ENCODE results near the gene CBARP. TPM values are rescaled to one million over a fixed set of nuclear protein-coding genes. Genes with fewer than 3 reads are reported as not detected.
A peak's percentile ranks its signal among the peaks of the same experiment; 100 is the strongest.

The CBARP gene
- total and polyA plus RNA-seq, 9 of the 15 experiments (the other 6 are each of a cell fraction or from before 2014, with no cell fraction given), result 0.03 to 8.9 (median 1.2) TPM; not detected in 1

DNA sequence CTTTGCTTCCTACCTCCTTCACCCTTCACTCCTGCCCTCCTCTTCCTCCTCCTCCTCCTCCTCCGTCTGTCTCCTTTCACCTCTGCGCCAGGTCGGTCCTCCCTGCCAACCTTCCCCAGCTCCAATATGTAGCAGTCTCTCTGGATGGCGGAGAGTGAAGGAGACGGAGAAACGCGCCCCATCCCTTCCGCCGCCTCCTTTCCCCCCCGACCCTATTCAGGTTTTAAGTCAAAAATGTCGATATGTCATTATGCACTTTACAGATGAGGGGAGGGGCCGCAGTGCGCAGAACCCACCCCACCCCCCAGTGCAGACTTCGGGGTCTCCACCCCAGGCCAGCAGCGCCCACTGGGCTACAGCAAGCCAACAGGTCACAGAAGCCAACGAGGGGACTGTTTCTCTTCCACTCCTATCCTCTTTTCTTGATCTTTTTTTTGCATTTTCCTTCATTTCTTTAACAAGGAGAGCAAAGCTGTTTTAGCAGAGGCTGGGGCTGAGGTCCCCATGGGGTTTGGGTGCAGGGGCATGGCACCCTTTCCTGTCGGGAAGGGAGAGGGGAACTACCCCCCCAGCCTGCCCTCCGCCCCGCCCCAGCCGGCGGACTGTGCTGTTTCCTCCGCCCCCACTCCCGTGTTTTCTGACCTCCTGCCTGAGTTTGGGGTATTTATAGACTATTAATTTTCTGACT, 19.8 kb upstream of the CBARP start:
- no peak overlapping the region for H3K4me2 ChIP-seq (ENCODE audit: insufficient read depth, low read length)
- ChIA-PET CTCF (ENCODE audit: low intra/inter-chr PET ratio) (no interaction called here), POLR2A (interaction anchor here (1.0 to 7.8 kb wide), 3 partner anchors 9 to 14 kb away, joined by 3 to 88 read pairs (median 8); partner anchors contain the start of gene CIRBP)
- peaks cover 54% of the 10 kb centered on the region for H3K79me2 ChIP-seq (ENCODE audit: control insufficient read depth, insufficient read depth, low read length)
- no peak for ATAC-seq
- H3K36me3 ChIP-seq (ENCODE audit: control insufficient read depth, insufficient read depth, low read length), result peaks cover 53% of the 10 kb centered on the region; the same call in 2 of the 3 replicates
- peak; percentile 23 for FAIRE-seq
- WGBS (ENCODE audit: insufficient coverage, low coverage, missing lambda C conversion rate), result 57% methylated on average over 10 of the region's 23 CpGs
- H3K27ac ChIP-seq (ENCODE audit: extremely low read depth, low read depth, low read length), result peak overlapping the region; percentile 43; the same call in 1 of the 3 replicates
- H3K4me3 ChIP-seq, result no peak overlapping the region
- intact Hi-C loops (cut with micrococcal nuclease) (no loop called here), in situ Hi-C loops (cut with MboI) (no loop called here)
- H2AFZ ChIP-seq (ENCODE audit: low read depth, low read length), result no peak overlapping the region
- no peaks in the 10 kb centered on the region for H3K9me1 ChIP-seq (ENCODE audit: control insufficient read depth, insufficient read depth, low read length)
- H3K4me1 ChIP-seq (replicated peaks in 1 of 2; ENCODE audit: control insufficient read depth in 2 of 2, insufficient read depth in 2 of 2, low read length in 2 of 2), result peaks cover 62 to 100% of the 10 kb centered on the region in 2 experiments
- H4K20me1 ChIP-seq (replicated peaks; ENCODE audit: control insufficient read depth, insufficient read depth, low read length), result 0 out of 2 replicates have a peak, but pooled peaks cover 7% of the 10 kb centered on the region
- no peaks in the 10 kb centered on the region for H3K9me3 ChIP-seq (replicated peaks; ENCODE audit: control insufficient read depth, insufficient read depth, low read depth, low read length)
- peak overlapping the region in 1 of 2 experiments; percentile 31; a peak in 1 of 4 replicates for H3K9ac ChIP-seq (ENCODE audit: insufficient read depth in 1 of 2, low read depth in 2 of 2, low read length in 2 of 2)
- no peaks in the 10 kb centered on the region for H3K27me3 ChIP-seq (ENCODE audit: control insufficient read depth in 2 of 2, insufficient read depth in 2 of 2, low read length in 2 of 2)
- DNase-seq (ENCODE audit: extremely low read depth in 1 of 4, low spot score in 3 of 4), result no peak
- BruUV-seq (replicated peaks), result no TSS peak
- TF ChIP-seq CBX2 (IDR thresholded peaks at IDR 0.05; ENCODE audit: insufficient read depth, low read length, poor library complexity, severe bottlenecking), result no peak
- TF ChIP-seq SUPT5H (IDR thresholded peaks at IDR 0.05), result 0 out of 2 replicates have a peak, but pooled peaks have one; percentile 15
- TF ChIP-seq ZBTB12 (CRISPR knock-in tag; IDR thresholded peaks at IDR 0.05), result no peak
- TF ChIP-seq MCM2 (IDR thresholded peaks at IDR 0.05; ENCODE audit: low read depth), result no peak
- peak; percentile 53; the same call in 1 of the 2 replicates for TF ChIP-seq ZBTB7A (IDR thresholded peaks at IDR 0.05; ENCODE audit: borderline replicate concordance, control insufficient read depth, low read depth, low read length)
- TF ChIP-seq, protein P1, sequence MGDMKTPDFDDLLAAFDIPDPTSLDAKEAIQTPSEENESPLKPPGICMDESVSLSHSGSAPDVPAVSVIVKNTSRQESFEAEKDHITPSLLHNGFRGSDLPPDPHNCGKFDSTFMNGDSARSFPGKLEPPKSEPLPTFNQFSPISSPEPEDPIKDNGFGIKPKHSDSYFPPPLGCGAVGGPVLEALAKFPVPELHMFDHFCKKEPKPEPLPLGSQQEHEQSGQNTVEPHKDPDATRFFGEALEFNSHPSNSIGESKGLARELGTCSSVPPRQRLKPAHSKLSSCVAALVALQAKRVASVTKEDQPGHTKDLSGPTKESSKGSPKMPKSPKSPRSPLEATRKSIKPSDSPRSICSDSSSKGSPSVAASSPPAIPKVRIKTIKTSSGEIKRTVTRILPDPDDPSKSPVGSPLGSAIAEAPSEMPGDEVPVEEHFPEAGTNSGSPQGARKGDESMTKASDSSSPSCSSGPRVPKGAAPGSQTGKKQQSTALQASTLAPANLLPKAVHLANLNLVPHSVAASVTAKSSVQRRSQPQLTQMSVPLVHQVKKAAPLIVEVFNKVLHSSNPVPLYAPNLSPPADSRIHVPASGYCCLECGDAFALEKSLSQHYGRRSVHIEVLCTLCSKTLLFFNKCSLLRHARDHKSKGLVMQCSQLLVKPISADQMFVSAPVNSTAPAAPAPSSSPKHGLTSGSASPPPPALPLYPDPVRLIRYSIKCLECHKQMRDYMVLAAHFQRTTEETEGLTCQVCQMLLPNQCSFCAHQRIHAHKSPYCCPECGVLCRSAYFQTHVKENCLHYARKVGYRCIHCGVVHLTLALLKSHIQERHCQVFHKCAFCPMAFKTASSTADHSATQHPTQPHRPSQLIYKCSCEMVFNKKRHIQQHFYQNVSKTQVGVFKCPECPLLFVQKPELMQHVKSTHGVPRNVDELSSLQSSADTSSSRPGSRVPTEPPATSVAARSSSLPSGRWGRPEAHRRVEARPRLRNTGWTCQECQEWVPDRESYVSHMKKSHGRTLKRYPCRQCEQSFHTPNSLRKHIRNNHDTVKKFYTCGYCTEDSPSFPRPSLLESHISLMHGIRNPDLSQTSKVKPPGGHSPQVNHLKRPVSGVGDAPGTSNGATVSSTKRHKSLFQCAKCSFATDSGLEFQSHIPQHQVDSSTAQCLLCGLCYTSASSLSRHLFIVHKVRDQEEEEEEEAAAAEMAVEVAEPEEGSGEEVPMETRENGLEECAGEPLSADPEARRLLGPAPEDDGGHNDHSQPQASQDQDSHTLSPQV (IDR thresholded peaks at IDR 0.05), result no peak
- no peak for TF ChIP-seq ZNF347 (CRISPR knock-in tag; IDR thresholded peaks at IDR 0.05; ENCODE audit: low read depth)
- no peak for TF ChIP-seq MYNN (IDR thresholded peaks at IDR 0.05)
- no peak for TF ChIP-seq MYNN (CRISPR knock-in tag; IDR thresholded peaks at IDR 0.05)
- TF ChIP-seq HDAC3 (IDR thresholded peaks at IDR 0.05; ENCODE audit: borderline replicate concordance, partially characterized antibody), result peak; percentile 41
- TF ChIP-seq NCOR1 (IDR thresholded peaks at IDR 0.05), result no peak
- TF ChIP-seq ZNF175 (CRISPR knock-in tag; IDR thresholded peaks at IDR 0.05; ENCODE audit: low read depth), result no peak
- TF ChIP-seq ZNF551 (CRISPR knock-in tag; IDR thresholded peaks at IDR 0.05), result no peak
- TF ChIP-seq, protein P2, sequence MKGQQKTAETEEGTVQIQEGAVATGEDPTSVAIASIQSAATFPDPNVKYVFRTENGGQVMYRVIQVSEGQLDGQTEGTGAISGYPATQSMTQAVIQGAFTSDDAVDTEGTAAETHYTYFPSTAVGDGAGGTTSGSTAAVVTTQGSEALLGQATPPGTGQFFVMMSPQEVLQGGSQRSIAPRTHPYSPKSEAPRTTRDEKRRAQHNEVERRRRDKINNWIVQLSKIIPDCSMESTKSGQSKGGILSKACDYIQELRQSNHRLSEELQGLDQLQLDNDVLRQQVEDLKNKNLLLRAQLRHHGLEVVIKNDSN (CRISPR knock-in tag; IDR thresholded peaks at IDR 0.05), result no peak
- TF ChIP-seq, protein P3, sequence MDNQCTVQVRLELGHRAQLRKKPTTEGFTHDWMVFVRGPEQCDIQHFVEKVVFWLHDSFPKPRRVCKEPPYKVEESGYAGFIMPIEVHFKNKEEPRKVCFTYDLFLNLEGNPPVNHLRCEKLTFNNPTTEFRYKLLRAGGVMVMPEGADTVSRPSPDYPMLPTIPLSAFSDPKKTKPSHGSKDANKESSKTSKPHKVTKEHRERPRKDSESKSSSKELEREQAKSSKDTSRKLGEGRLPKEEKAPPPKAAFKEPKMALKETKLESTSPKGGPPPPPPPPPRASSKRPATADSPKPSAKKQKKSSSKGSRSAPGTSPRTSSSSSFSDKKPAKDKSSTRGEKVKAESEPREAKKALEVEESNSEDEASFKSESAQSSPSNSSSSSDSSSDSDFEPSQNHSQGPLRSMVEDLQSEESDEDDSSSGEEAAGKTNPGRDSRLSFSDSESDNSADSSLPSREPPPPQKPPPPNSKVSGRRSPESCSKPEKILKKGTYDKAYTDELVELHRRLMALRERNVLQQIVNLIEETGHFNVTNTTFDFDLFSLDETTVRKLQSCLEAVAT (IDR thresholded peaks at IDR 0.05), result peak in 1 of 2 experiments; percentile 66; a peak in 1 of 4 replicates

Data from K562 (cell line).